ENCODE results near the gene KCNE2.

DNA sequence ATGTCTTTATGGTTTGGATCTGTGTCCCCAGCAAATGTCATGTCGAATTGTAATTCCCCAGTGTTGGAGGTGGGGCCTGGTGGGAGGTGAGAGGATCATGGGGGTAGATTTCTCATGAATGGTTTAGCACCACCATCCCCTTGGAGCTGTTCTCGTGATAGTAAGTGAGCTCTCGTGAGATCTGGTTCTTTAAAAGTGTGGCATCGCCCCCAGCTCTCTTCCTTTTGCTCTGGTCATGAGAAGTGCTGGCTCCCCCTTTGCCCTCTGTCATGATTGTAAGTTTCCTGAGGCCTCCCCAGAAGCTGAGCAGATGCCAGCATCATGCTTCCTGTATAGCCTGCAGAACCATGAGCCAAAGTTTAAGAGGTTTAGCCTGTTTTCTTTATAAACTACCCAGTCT lies 11.2 kb upstream of the KCNE2 start:
- TF ChIP-seq, protein P1, sequence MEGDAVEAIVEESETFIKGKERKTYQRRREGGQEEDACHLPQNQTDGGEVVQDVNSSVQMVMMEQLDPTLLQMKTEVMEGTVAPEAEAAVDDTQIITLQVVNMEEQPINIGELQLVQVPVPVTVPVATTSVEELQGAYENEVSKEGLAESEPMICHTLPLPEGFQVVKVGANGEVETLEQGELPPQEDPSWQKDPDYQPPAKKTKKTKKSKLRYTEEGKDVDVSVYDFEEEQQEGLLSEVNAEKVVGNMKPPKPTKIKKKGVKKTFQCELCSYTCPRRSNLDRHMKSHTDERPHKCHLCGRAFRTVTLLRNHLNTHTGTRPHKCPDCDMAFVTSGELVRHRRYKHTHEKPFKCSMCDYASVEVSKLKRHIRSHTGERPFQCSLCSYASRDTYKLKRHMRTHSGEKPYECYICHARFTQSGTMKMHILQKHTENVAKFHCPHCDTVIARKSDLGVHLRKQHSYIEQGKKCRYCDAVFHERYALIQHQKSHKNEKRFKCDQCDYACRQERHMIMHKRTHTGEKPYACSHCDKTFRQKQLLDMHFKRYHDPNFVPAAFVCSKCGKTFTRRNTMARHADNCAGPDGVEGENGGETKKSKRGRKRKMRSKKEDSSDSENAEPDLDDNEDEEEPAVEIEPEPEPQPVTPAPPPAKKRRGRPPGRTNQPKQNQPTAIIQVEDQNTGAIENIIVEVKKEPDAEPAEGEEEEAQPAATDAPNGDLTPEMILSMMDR (IDR thresholded peaks at IDR 0.05; ENCODE audit: insufficient read depth, low read length) = no peak
- TF ChIP-seq POLR2AphosphoS5 (IDR thresholded peaks at IDR 0.05; ENCODE audit: low read depth) = no peak
- no peak for TF ChIP-seq REST (IDR thresholded peaks at IDR 0.05; ENCODE audit: insufficient replicate concordance, low read depth)
